PFSK-1 (cell line): Measurements from ENCODE around the gene OGA.
A peak's percentile ranks its signal among the peaks of the same experiment; 100 is the strongest.

Source experiments
- FOXP2 ChIP-seq: optimal IDR thresholded peaks from 2 replicates; pipeline ENCODE3; 2011; ENCODE audit warnings: borderline replicate concordance, control low read depth, inconsistent platforms; ENCODE audit not compliant: insufficient read depth; ENCODE audit errors: extremely low read length, extremely low read depth
- POLR2AphosphoS5 ChIP-seq: IDR thresholded peaks from 2 replicates; pipeline ENCODE4 v1.6.1; 2012; ENCODE audit warnings: low read depth, mild to moderate bottlenecking, control low read depth, low read length, moderate library complexity
- REST ChIP-seq, 2 experiments: IDR thresholded peaks; 2 replicates each; pipeline versions ENCODE4 v1.6.1 to v1.8.0; 2011 to 2012; ENCODE audit warnings: low read depth in 2 of 2, low read length in 2 of 2, control low read depth in 1 of 2, inconsistent platforms in 1 of 2, mild to moderate bottlenecking in 1 of 2, moderate library complexity in 1 of 2; ENCODE audit not compliant: insufficient read depth in 1 of 2
- SIN3A ChIP-seq: IDR thresholded peaks from 2 replicates; pipeline ENCODE4 v1.6.1; 2012; ENCODE audit warnings: mild to moderate bottlenecking, low read length, moderate library complexity, borderline replicate concordance; ENCODE audit not compliant: insufficient read depth
- TAF1 ChIP-seq: IDR thresholded peaks from 2 replicates; pipeline ENCODE4 v1.6.1; 2012; ENCODE audit warnings: low read length, control low read depth, borderline replicate concordance; ENCODE audit not compliant: insufficient read depth

OGA gene

GRCh38 chr10:101782811-101783735, 35.2 kb downstream of the OGA start, which contains the start of gene NPM3:
NPM3 (minus strand) TSS chr10:101783446; CDS start chr10:101783390, 56 bp downstream.
- 0 out of 4 replicates have a peak, but pooled peaks of 1 of the 2 experiments have one; percentile 5 for TF ChIP-seq REST (IDR thresholded peaks at IDR 0.05; ENCODE audit: insufficient read depth in 1 of 2, low read depth in 2 of 2, low read length in 2 of 2)
- peak; percentile 85 for TF ChIP-seq POLR2AphosphoS5
- peak; percentile 95; the same call in 1 of the 2 replicates for TF ChIP-seq SIN3A
- no peak for TF ChIP-seq FOXP2
- peak; percentile 45; the same call in 1 of the 2 replicates for TF ChIP-seq TAF1

GRCh38 chr10:101781984-101782810, 36.0 kb downstream of the OGA start:
- TF ChIP-seq SIN3A (no peak), REST (IDR thresholded peaks at IDR 0.05; ENCODE audit: insufficient read depth in 1 of 2, low read depth in 2 of 2, low read length in 2 of 2) (no peak), POLR2AphosphoS5 (no peak)

GRCh38 chr10:101781655-101781983, 36.6 kb downstream of the OGA start:
- no peak for TF ChIP-seq REST (IDR thresholded peaks at IDR 0.05; ENCODE audit: insufficient read depth in 1 of 2, low read depth in 2 of 2, low read length in 2 of 2)
- TF ChIP-seq TAF1: no peak
- no peak for TF ChIP-seq POLR2AphosphoS5
- no peak for TF ChIP-seq FOXP2
- no peak for TF ChIP-seq SIN3A

GRCh38 chr10:101780818-101781654, 37.2 kb downstream of the OGA start:
- no peak for TF ChIP-seq POLR2AphosphoS5
- no peak for TF ChIP-seq SIN3A
- TF ChIP-seq TAF1: no peak
- TF ChIP-seq REST (IDR thresholded peaks at IDR 0.05; ENCODE audit: insufficient read depth in 1 of 2, low read depth in 2 of 2, low read length in 2 of 2): no peak
- no peak for TF ChIP-seq FOXP2
